ENCODE measurements around the gene PLEKHG4B. TPM values are rescaled to one million over a fixed set of nuclear protein-coding genes. Genes with fewer than 3 reads are reported as not detected.

PLEKHG4B gene
- total and polyA plus RNA-seq, 2 of the 4 experiments (the other 2 are of a cell fraction): 1.1 TPM

DNA sequence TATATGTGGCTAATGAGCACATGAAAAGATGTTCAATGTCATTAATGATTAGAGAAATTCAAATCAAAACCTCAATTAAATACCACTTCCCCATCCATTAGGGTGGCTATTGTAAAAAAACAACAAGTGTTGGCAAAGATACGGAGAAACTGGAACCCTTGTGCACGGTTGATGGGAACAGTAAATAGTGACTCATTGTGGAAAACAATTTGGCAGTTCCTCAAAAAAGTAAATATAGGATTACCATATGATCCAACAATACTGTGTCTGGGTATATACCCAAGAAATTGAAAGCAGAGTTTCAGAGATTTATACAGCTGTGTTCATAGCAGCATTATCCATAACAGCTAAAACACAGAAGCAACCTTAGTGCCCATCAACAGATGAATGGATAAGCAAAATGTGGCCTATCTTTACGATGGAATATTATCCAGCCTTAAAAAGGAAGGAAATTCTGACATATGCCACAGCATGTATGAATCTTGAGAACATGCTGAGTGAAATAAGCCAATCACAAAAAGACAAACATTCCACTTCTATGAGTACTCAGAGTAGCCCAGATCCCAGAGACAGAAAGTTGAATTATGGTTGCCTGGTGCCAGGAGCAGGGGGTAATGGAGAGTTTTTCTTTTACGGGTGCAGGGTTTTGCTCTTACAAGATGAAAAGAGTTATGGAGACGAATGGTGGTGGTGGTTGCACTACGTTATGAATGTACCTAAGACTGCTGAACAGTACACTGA lies 57.9 kb downstream of the PLEKHG4B start:
- Histone ChIP-seq H3K18ac (ENCODE audit: low read depth, low read length) (no peak overlapping the region), H2BK20ac (ENCODE audit: low read depth, low read length) (no peak overlapping the region), H3K79me1 (ENCODE audit: low read depth in 1 of 2, low read length in 2 of 2) (no peaks in the 10 kb centered on the region), H3K56ac (ENCODE audit: extremely low read depth, insufficient read depth, low read length) (no peak overlapping the region), H3K4me3 (ENCODE audit: insufficient read depth, low read depth, low read length) (no peak overlapping the region), H2BK120ac (ENCODE audit: low read depth, low read length) (no peak overlapping the region), H3K23ac (ENCODE audit: low read depth, low read length) (no peak overlapping the region), H2AK5ac (ENCODE audit: low read depth, low read length) (no peak overlapping the region), H3K9me1 (ENCODE audit: insufficient read depth, low read length) (no peaks in the 10 kb centered on the region; the same call in 1 of the 2 replicates), H3K36me3 (ENCODE audit: control insufficient read depth, insufficient read depth, low read length) (no peaks in the 10 kb centered on the region), H2AK9ac (replicated peaks; ENCODE audit: low read depth, low read length, poor library complexity) (no peak overlapping the region), H3K27me3 (ENCODE audit: control insufficient read depth, insufficient read depth, low read length) (no peaks in the 10 kb centered on the region; the same call in 1 of the 2 replicates), H3K14ac (replicated peaks; ENCODE audit: low read depth, low read length) (no peak overlapping the region), H4K20me1 (ENCODE audit: insufficient read depth, low read length) (no peaks in the 10 kb centered on the region), H3K27ac (ENCODE audit: insufficient read depth, low read length) (no peak overlapping the region), H3K4ac (ENCODE audit: low read depth, low read length) (no peak overlapping the region), H2AFZ (replicated peaks; ENCODE audit: low read length, poor library complexity) (no peak overlapping the region), H3K4me1 (ENCODE audit: control insufficient read depth, insufficient read depth, low read length) (no peaks in the 10 kb centered on the region), H4K5ac (ENCODE audit: low read depth, low read length) (no peak overlapping the region), H4K8ac (ENCODE audit: low read depth in 2 of 2, low read length in 2 of 2) (no peak overlapping the region), H3K9ac (ENCODE audit: low read depth, low read length) (no peak overlapping the region), H3K9me3 (ENCODE audit: control insufficient read depth, insufficient read depth, low read length) (peaks cover 12% of the 10 kb centered on the region), H2BK15ac (ENCODE audit: low read depth, low read length) (no peak overlapping the region), H3K4me2 (ENCODE audit: low read depth, low read length) (no peak overlapping the region; the same call in 1 of the 2 replicates), H4K91ac (ENCODE audit: insufficient read depth, low read depth, low read length) (no peak overlapping the region), H2BK5ac (ENCODE audit: low read depth, low read length, poor library complexity, severe bottlenecking) (no peak overlapping the region)
- DNase-seq (peak; percentile 65), ATAC-seq (ENCODE audit: low read depth) (peak; percentile 49)
- ChIA-PET CTCF (no interaction called here), POLR2A (ENCODE audit: unreplicated experiment) (no interaction called here)
- WGBS, 2 experiments (ENCODE audit: extremely low coverage in 2 of 2, insufficient read length in 1 of 2): 83% methylated on average over 2 of the region's 6 CpGs; no CpG with 5 or more reads in 1 of the 2 experiments
- in situ Hi-C loops (cut with MboI; ENCODE audit: low sequenced_read_pairs): no loop called here
- intact Hi-C loops (cut with micrococcal nuclease): no loop called here
- no peak for TF ChIP-seq CHD1 (IDR thresholded peaks at IDR 0.05; ENCODE audit: low read depth, low read length)
- no peak for TF ChIP-seq CTCF (conservative IDR thresholded peaks at IDR 0.05; ENCODE audit: low read depth, low read length)
- no peak for TF ChIP-seq MAZ (IDR thresholded peaks at IDR 0.05; ENCODE audit: borderline replicate concordance, low read depth, low read length)
- no peak for TF ChIP-seq MAFK (IDR thresholded peaks at IDR 0.05; ENCODE audit: low read depth, low read length)
- peak; percentile 35; the same call in 1 of the 2 replicates for TF ChIP-seq BHLHE40 (IDR thresholded peaks at IDR 0.05; ENCODE audit: low read depth, low read length)
- no peak for TF ChIP-seq CEBPB (IDR thresholded peaks at IDR 0.05; ENCODE audit: low read depth, low read length)
- TF ChIP-seq RFX5 (IDR thresholded peaks at IDR 0.05; ENCODE audit: low read depth, low read length): no peak
- dilution Hi-C loops (cut with HindIII; ENCODE audit: low sequenced_read_pairs, unreplicated experiment): no loop called here
- no TSS peak for BruUV-seq (replicated peaks)

Data from IMR-90 (cell line).